MM.1S (cell line): ENCODE data around the gene SEPTIN11.

ENCODE experiments used
- CTCF ChIP-seq: fragments of 300-600 bp; sonication (generic); IDR thresholded peaks from 2 replicates; pipeline ENCODE4 v1.5.1; 2016; ENCODE audit warnings: antibody characterized with exemption, low read length, mixed read lengths
- EZH2phosphoT487 ChIP-seq: fragments of 300-600 bp; sonication (generic); IDR thresholded peaks from 2 replicates; pipeline ENCODE4 v1.6.1; 2018; ENCODE audit warnings: antibody characterized with exemption, low read length

- no peak for TF ChIP-seq CTCF
- TF ChIP-seq EZH2phosphoT487, result no peak
These were observed 29.7 kb downstream of the SEPTIN11 start for GRCh38 chr4:76979236-76979635.
